SH-SY5Y (cell line): ENCODE measurements around the gene ENDOV.

ENCODE experiments used
- GATA2 ChIP-seq: IDR thresholded peaks from 2 replicates; pipeline ENCODE4 v1.6.1; 2011; ENCODE audit warnings: mild to moderate bottlenecking, low read depth, low read length
- GATA3 ChIP-seq: IDR thresholded peaks from 2 replicates; pipeline ENCODE4 v1.6.1; 2011; ENCODE audit warnings: low read depth, mild to moderate bottlenecking, low read length, moderate library complexity

DNA sequence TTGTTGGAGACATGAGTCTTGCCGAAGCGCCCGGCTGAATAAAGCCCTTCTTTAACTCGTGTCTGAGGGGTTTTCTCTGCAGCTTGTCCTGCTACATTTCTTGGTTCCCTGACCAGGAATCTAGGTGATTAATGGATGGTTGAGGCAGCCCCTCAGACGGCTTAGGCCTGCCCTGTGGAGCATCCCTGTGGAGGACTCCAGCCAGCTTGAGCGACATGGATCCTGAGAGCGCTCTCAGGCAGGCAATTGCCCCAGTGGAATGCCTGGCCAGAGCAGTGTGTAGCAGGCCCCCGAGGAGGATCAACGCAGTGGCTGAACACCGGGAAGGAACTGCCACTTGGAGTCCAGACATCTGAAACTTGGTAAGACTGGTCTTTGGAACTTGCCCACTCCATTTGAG is 17.3 kb upstream of the ENDOV start:
- TF ChIP-seq GATA3 (no peak), GATA2 (no peak)
